ENCODE results near the gene JUND. TPM values are rescaled to one million over a fixed set of nuclear protein-coding genes. Genes with fewer than 3 reads are reported as not detected.
A peak's percentile ranks its signal among the peaks of the same experiment; 100 is the strongest.

Gene JUND
- total and polyA plus RNA-seq, 10 donors = 47.5 to 232 (median 146) TPM

DNA sequence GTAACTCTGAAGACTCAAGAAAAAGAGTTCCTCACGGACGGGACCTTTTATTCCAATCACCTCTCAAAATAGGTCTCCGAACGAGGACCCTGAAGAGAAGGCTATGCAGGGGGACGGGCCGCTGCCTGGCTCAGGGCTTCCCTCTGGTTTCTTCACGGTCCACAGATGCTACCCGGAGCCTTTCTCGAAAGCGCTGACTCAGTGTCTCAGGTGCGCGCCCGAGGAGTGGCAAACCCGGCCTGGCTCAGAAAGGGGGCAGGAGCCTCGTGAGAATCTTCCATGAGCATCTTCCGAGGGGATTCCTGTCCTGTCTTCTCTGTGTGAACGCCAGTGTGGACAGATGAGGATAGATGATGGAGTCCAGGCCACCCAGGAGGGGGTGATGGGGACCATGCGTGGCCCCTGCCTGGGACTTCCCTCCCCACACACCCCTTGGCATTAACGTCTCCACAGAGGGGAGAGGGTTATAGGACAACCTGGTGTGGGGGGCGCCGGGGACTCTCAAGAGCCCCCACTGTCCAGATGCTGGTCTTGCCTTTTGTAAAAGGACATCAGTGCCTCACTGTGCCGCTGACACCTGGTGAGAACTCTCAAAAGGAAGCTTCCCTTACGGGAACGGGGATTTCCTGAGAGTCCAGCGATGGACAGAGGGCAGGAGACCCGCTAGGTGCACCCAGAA is 24.9 kb upstream of the JUND start:
- Histone ChIP-seq H3K4me3 (peak overlapping the region in 1 of 8 donors; percentile 68), H3K4me1 (peaks cover 58 to 100% (median 85%) of the 10 kb centered on the region in 6 donors), H3K36me3 (peaks cover 0 to 52% (median 16%) of the 10 kb centered on the region in 6 donors), H3K9me3 (no peaks in the 10 kb centered on the region), H3K27ac (peak overlapping the region; percentile 93 to 99 (median 98)), H3K27me3 (replicated peaks in 1 of 7) (no peaks in the 10 kb centered on the region)
- no peak for DNase-seq
- intact Hi-C loops (cut with DNase I; ENCODE audit: low total_unique reads) = no loop called here
- TF ChIP-seq POLR2AphosphoS5 (IDR thresholded peaks at IDR 0.05) (peak in 1 of 3 donors; percentile 31), POLR2A (IDR thresholded peaks at IDR 0.05) (no peak)
- TF ChIP-seq, protein P1, sequence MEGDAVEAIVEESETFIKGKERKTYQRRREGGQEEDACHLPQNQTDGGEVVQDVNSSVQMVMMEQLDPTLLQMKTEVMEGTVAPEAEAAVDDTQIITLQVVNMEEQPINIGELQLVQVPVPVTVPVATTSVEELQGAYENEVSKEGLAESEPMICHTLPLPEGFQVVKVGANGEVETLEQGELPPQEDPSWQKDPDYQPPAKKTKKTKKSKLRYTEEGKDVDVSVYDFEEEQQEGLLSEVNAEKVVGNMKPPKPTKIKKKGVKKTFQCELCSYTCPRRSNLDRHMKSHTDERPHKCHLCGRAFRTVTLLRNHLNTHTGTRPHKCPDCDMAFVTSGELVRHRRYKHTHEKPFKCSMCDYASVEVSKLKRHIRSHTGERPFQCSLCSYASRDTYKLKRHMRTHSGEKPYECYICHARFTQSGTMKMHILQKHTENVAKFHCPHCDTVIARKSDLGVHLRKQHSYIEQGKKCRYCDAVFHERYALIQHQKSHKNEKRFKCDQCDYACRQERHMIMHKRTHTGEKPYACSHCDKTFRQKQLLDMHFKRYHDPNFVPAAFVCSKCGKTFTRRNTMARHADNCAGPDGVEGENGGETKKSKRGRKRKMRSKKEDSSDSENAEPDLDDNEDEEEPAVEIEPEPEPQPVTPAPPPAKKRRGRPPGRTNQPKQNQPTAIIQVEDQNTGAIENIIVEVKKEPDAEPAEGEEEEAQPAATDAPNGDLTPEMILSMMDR (IDR thresholded peaks at IDR 0.05 in 8 of 11, conservative IDR thresholded peaks at IDR 0.05 in 3 of 11) = no peak
- 66 to 77% (median 70%) methylated on average over 21 to 26 of the region's 26 CpGs for WGBS, 5 donors

DNA sequence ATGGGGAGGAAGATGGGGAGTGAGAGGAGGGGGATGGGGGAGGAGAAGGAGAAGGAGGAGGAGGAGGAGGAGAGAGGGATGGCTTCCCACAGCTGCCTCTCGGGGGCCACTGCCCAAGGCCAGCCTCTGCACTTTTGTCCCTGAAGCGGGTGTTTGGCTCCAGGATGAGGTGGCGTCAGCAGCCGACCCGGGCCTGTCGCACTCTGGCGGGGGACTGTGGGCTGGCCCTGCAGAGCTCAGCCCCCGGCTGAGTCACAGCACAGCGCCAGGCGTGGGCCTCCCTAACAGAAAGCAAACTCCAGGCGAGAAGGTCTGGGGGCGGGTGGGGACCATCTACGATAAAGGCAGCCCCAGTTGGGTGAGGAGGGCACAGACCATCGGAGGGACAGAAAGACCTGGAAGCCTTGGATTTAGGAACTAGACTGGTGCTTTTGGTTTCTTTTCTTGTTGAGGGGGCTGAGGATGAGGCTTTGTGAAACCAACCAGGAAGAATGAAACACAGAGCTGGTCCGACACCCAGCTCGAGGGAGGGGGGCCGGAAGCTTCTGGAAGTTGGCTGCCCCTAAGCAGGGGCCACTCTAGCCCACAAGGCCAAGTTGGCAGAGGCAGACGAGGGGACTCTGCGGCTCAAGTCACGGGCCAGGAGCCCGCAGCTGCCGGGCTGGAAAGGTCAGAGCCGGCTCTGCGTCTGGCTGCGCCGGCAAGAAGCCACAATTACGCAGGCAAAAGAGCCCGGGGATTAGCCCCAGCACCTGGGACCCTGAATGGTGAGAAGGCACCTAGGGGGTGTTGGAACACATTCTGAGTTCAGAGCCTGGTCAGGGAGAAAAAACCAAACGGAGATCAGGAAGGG is 23.3 kb upstream of the JUND start:
- Histone ChIP-seq H3K4me1 (peaks cover 61 to 96% (median 73%) of the 10 kb centered on the region in 6 donors), H3K9me3 (no peaks in the 10 kb centered on the region), H3K4me3 (peak overlapping the region; percentile 1 to 68 (median 33)), H3K27me3 (replicated peaks in 1 of 7) (no peaks in the 10 kb centered on the region), H3K36me3 (peaks cover 0 to 36% (median 13%) of the 10 kb centered on the region in 6 donors), H3K27ac (peak overlapping the region; percentile 93 to 99 (median 98))
- DNase-seq = peak; percentile 94
- 0% methylated on average over 25 to 29 of the region's 29 CpGs for WGBS, 5 donors
- intact Hi-C loops (cut with DNase I; ENCODE audit: low total_unique reads) = no loop called here
- TF ChIP-seq POLR2AphosphoS5 (IDR thresholded peaks at IDR 0.05) (peak; percentile 89 to 93 (median 92)), POLR2A (IDR thresholded peaks at IDR 0.05) (peak in 2 of 3 donors; percentile 63 to 64)
- TF ChIP-seq, protein P1 (IDR thresholded peaks at IDR 0.05 in 8 of 11, conservative IDR thresholded peaks at IDR 0.05 in 3 of 11) = peak in 1 of 11 experiments; percentile 18

DNA sequence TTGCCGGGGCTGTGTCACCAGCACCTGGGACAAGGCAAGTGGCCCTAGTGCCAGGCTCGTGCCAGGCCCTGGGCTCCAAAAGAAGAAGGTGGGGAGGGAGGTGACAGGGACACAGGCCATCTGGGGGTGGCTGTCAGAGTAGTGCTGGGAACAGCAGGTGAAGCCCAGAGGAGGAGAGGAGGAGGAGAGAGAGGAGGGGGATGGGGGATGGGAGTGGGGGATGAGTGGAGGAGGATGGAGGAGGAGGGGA is 22.7 kb upstream of the JUND start:
- WGBS, 5 donors = 2 to 12% (median 6%) methylated on average over 2 of the region's 2 CpGs
- intact Hi-C loops (cut with DNase I; ENCODE audit: low total_unique reads) = no loop called here
- Histone ChIP-seq H3K9me3 (no peaks in the 10 kb centered on the region), H3K27ac (peak overlapping the region; percentile 93 to 99 (median 98)), H3K4me3 (peak overlapping the region; percentile 9 to 68 (median 33)), H3K27me3 (replicated peaks in 1 of 7) (no peaks in the 10 kb centered on the region), H3K36me3 (peaks cover 0 to 30% (median 8%) of the 10 kb centered on the region in 6 donors), H3K4me1 (peaks cover 61 to 91% (median 70%) of the 10 kb centered on the region in 6 donors)
- TF ChIP-seq, protein P1 (IDR thresholded peaks at IDR 0.05 in 8 of 11, conservative IDR thresholded peaks at IDR 0.05 in 3 of 11) = no peak
- TF ChIP-seq POLR2A (IDR thresholded peaks at IDR 0.05) = no peak
- peak; percentile 83 for DNase-seq

DNA sequence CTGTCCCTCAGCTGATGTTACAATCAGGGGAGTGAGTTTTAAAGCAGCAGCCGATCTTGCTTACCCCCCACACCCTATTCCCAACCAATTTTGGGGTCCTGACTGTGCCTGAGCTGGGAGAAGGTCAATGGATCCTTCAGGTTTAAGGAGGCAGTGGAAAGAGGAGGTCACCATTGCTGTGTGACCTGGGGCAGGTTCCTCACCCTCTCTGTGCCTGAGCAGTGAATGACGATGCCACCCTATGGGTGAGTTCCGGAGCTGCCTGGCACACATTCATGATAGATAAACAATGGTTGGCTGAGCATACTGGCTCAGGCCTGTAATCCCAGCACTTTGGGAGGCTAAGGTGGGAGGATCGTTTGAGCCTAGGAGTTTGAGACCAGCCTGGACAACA is 20.3 kb upstream of the JUND start:
- intact Hi-C loops (cut with DNase I; ENCODE audit: low total_unique reads) = no loop called here
- TF ChIP-seq POLR2AphosphoS5 (IDR thresholded peaks at IDR 0.05) = no peak
- TF ChIP-seq POLR2A (IDR thresholded peaks at IDR 0.05) = no peak
- TF ChIP-seq, protein P1 (IDR thresholded peaks at IDR 0.05 in 8 of 11, conservative IDR thresholded peaks at IDR 0.05 in 3 of 11) = no peak
- Histone ChIP-seq H3K27ac (peak overlapping the region; percentile 39 to 99 (median 96)), H3K4me3 (no peak overlapping the region), H3K4me1 (peaks cover 45 to 66% (median 47%) of the 10 kb centered on the region in 6 donors), H3K9me3 (no peaks in the 10 kb centered on the region), H3K27me3 (replicated peaks in 1 of 7) (no peaks in the 10 kb centered on the region), H3K36me3 (peaks cover 0 to 6% (median 2%) of the 10 kb centered on the region in 6 donors)
- no peak for DNase-seq
- 83 to 90% (median 86%) methylated on average over 4 of the region's 4 CpGs for WGBS, 5 donors
